HepG2 (cell line): Measurements from ENCODE around the gene PCCB. TPM values are rescaled to one million over a fixed set of nuclear protein-coding genes. Genes with fewer than 3 reads are reported as not detected.

ENCODE experiments used
- AHR ChIP-seq: IDR thresholded peaks from 2 replicates; pipeline ENCODE4 v1.6.1; 2018; ENCODE audit warnings: missing genetic modification reagents, missing compliant biosample characterization
- CAMTA2 ChIP-seq: sonication (generic); formaldehyde crosslinking; IDR thresholded peaks from 2 replicates; pipeline ENCODE4 v1.4.0; 2020; ENCODE audit warnings: mild to moderate bottlenecking, missing genetic modification reagents, borderline replicate concordance
- FOXA3 ChIP-seq: IDR thresholded peaks from 2 replicates; pipeline ENCODE4 v1.6.1; 2016; ENCODE audit warnings: missing genetic modification reagents, missing compliant biosample characterization
- HHEX ChIP-seq: IDR thresholded peaks from 2 replicates; pipeline ENCODE4 v1.6.1; 2016; ENCODE audit warnings: control low read depth
- HNF1A ChIP-seq, 2 experiments: sonication (generic) in 1 of 2; formaldehyde crosslinking in 1 of 2; IDR thresholded peaks; 2 replicates each; pipeline versions ENCODE4 v1.4.0 to v1.6.1; 2016 to 2020; ENCODE audit warnings: borderline replicate concordance in 1 of 2, low read depth in 1 of 2, mild to moderate bottlenecking in 1 of 2, missing genetic modification reagents in 1 of 2
- HNRNPUL1 ChIP-seq: fragments of 200-400 bp; formaldehyde crosslinking; IDR thresholded peaks from 2 replicates; pipeline ENCODE4 v1.6.1; 2017; ENCODE audit warnings: low read depth, mild to moderate bottlenecking, low read length, moderate library complexity
- IRF2 ChIP-seq: IDR thresholded peaks from 2 replicates; pipeline ENCODE4 v1.6.1; 2018; ENCODE audit warnings: missing genetic modification reagents, missing compliant biosample characterization
- MAF1 ChIP-seq: sonication (generic); formaldehyde crosslinking; IDR thresholded peaks from 2 replicates; pipeline ENCODE4 v1.5.0; 2020; ENCODE audit warnings: missing genetic modification reagents, borderline replicate concordance
- NCOR1 ChIP-seq: fragments of 200-600 bp; sonication (generic); IDR thresholded peaks from 2 replicates; pipeline ENCODE4 v1.7.0; 2017; ENCODE audit warnings: antibody characterized with exemption, low read length, borderline replicate concordance
- PHF20 ChIP-seq: sonication (generic); formaldehyde crosslinking; IDR thresholded peaks from 2 replicates; pipeline ENCODE4 v1.5.0; 2020; ENCODE audit warnings: mild to moderate bottlenecking, missing genetic modification reagents
- TAF15 ChIP-seq: fragments of 200-400 bp; formaldehyde crosslinking; IDR thresholded peaks from one replicate; pipeline ENCODE4 v1.6.1; 2018; ENCODE audit warnings: mild to moderate bottlenecking, low read depth, low read length; ENCODE audit not compliant: poor library complexity, severe bottlenecking
- ZBTB21 ChIP-seq: sonication (generic); formaldehyde crosslinking; IDR thresholded peaks from 2 replicates; pipeline ENCODE4 v1.4.0; 2020; ENCODE audit warnings: missing genetic modification reagents
- ZNF230 ChIP-seq: sonication (generic); formaldehyde crosslinking; IDR thresholded peaks from 2 replicates; pipeline ENCODE4 v1.4.0; 2020; ENCODE audit warnings: mild to moderate bottlenecking, missing genetic modification reagents
- ZNF597 ChIP-seq: sonication (generic); formaldehyde crosslinking; IDR thresholded peaks from 2 replicates; pipeline ENCODE4 v1.5.0; 2020; ENCODE audit warnings: missing genetic modification reagents
- ZNF777 ChIP-seq: sonication (generic); formaldehyde crosslinking; IDR thresholded peaks from 2 replicates; pipeline ENCODE4 v1.4.0; 2020; ENCODE audit warnings: missing genetic modification reagents
- ZNF816 ChIP-seq: sonication (generic); formaldehyde crosslinking; IDR thresholded peaks from 2 replicates; pipeline ENCODE4 v1.8.0; 2022; ENCODE audit warnings: missing genetic modification reagents, mild to moderate bottlenecking, borderline replicate concordance
- polyA plus RNA-seq, 8 experiments: library from polyadenylated mRNA; depleted of rRNA in 3 of 8; stranded (reverse) in 7 of 8; unstranded in 1 of 8; fragments of >200 nt; fragmentation: Illumina TruSeq in 4 of 8; extraction: Trizol in 4 of 8; gene quantifications; 2 replicates each; pipeline versions ENCODE4 v1.2.1 to v1.2.3, GENCODE V29; 2011 to 2016; ENCODE audit warnings: low read depth in 4 of 8, missing spikeins in 1 of 8, mixed read lengths in 1 of 8; ENCODE audit not compliant: insufficient read depth in 1 of 8
- total RNA-seq, 5 experiments: library from RNA; depleted of rRNA; stranded (reverse); fragments of >200 nt; fragmentation: Illumina TruSeq; extraction: Trizol; gene quantifications; 2 replicates each; pipeline ENCODE4 v1.2.3, GENCODE V29; 2016; ENCODE audit warnings: low read depth in 1 of 5
- TF ChIP-seq, protein P1 (sequence below): sonication (generic); formaldehyde crosslinking; conservative IDR thresholded peaks from 2 replicates; pipeline ENCODE4 v1.8.0; 2022; ENCODE audit warnings: mild to moderate bottlenecking, moderate library complexity, missing genetic modification reagents
- TF ChIP-seq, protein P2 (sequence below): sonication (generic); formaldehyde crosslinking; IDR thresholded peaks from 2 replicates; pipeline ENCODE4 v1.4.0; 2020; ENCODE audit warnings: low read depth, mild to moderate bottlenecking, missing genetic modification reagents

Gene PCCB
- total and polyA plus RNA-seq, 2 of the 13 experiments (the other 11 are each of a cell fraction or from before 2014, with no cell fraction given), result 84.1 to 88.7 TPM

- TF ChIP-seq HNF1A (IDR thresholded peaks at IDR 0.05; ENCODE audit: low read depth) (no peak), HNF1A (CRISPR knock-in tag; IDR thresholded peaks at IDR 0.05; ENCODE audit: borderline replicate concordance) (peak; percentile 19; the same call in 1 of the 2 replicates), ZNF230 (CRISPR knock-in tag) (0 out of 2 replicates have a peak, but pooled peaks have one; percentile 43), ZBTB21 (no peak; the same call in 1 of the 2 replicates), NCOR1 (0 out of 2 replicates have a peak, but pooled peaks have one; percentile 31), CAMTA2 (CRISPR knock-in tag) (peak; percentile 56; the same call in 1 of the 2 replicates), IRF2 (CRISPR knock-in tag) (peak; percentile 46; the same call in 1 of the 2 replicates), PHF20 (no peak; the same call in 1 of the 2 replicates), ZNF597 (no peak), TAF15 (peak; percentile 75), AHR (peak; percentile 72), FOXA3 (CRISPR knock-in tag) (peak; percentile 50), MAF1 (CRISPR knock-in tag) (0 out of 2 replicates have a peak, but pooled peaks have one; percentile 58), ZNF777 (CRISPR knock-in tag) (no peak; the same call in 1 of the 2 replicates), HHEX (no peak), HNRNPUL1 (no peak), ZNF816 (CRISPR knock-in tag) (peak; percentile 77; the same call in 1 of the 2 replicates)
- TF ChIP-seq, protein P1, sequence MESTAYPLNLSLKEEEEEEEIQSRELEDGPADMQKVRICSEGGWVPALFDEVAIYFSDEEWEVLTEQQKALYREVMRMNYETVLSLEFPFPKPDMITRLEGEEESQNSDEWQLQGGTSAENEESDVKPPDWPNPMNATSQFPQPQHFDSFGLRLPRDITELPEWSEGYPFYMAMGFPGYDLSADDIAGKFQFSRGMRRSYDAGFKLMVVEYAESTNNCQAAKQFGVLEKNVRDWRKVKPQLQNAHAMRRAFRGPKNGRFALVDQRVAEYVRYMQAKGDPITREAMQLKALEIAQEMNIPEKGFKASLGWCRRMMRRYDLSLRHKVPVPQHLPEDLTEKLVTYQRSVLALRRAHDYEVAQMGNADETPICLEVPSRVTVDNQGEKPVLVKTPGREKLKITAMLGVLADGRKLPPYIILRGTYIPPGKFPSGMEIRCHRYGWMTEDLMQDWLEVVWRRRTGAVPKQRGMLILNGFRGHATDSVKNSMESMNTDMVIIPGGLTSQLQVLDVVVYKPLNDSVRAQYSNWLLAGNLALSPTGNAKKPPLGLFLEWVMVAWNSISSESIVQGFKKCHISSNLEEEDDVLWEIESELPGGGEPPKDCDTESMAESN (CRISPR knock-in tag), result peak; percentile 58; the same call in 1 of the 2 replicates
- TF ChIP-seq, protein P2, sequence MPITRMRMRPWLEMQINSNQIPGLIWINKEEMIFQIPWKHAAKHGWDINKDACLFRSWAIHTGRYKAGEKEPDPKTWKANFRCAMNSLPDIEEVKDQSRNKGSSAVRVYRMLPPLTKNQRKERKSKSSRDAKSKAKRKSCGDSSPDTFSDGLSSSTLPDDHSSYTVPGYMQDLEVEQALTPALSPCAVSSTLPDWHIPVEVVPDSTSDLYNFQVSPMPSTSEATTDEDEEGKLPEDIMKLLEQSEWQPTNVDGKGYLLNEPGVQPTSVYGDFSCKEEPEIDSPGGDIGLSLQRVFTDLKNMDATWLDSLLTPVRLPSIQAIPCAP (CRISPR knock-in tag), result no peak; the same call in 1 of the 2 replicates
Observed at GRCh38 chr3:136250059-136250902, at the start of gene PCCB (continued).
